ENCODE measurements around the gene OR9Q1.

DNA sequence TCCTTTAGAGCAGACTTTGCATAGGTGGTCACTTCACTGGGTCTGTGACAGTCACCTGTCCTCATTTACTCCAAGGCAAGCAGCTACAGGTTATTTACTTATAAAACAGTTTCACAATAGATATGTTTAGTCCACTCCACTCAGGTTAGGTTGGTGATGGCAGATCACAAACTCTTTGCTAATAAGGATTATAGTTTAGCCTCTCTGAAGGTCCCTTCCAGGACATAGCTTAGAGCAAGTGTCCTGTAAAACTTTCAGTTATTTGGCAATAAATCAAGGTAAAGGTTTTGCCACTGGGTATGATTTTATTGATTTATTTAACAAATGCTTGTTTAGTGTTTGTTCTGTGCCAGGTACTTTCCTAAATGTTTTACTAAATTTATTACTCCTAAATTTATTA lies 15.9 kb downstream of the OR9Q1 start:
- TF ChIP-seq, protein P1, sequence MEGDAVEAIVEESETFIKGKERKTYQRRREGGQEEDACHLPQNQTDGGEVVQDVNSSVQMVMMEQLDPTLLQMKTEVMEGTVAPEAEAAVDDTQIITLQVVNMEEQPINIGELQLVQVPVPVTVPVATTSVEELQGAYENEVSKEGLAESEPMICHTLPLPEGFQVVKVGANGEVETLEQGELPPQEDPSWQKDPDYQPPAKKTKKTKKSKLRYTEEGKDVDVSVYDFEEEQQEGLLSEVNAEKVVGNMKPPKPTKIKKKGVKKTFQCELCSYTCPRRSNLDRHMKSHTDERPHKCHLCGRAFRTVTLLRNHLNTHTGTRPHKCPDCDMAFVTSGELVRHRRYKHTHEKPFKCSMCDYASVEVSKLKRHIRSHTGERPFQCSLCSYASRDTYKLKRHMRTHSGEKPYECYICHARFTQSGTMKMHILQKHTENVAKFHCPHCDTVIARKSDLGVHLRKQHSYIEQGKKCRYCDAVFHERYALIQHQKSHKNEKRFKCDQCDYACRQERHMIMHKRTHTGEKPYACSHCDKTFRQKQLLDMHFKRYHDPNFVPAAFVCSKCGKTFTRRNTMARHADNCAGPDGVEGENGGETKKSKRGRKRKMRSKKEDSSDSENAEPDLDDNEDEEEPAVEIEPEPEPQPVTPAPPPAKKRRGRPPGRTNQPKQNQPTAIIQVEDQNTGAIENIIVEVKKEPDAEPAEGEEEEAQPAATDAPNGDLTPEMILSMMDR (IDR thresholded peaks at IDR 0.05), result no peak
- TF ChIP-seq EZH2phosphoT487 (IDR thresholded peaks at IDR 0.05), result no peak
